Naive thymus-derived CD4-positive, alpha-beta T cell (primary cell): ENCODE data around the gene MFN2. TPM values are rescaled to one million over a fixed set of nuclear protein-coding genes. Genes with fewer than 3 reads are reported as not detected.
A peak's percentile ranks its signal among the peaks of the same experiment; 100 is the strongest.
"Not testable (repeated sequence)": the region's sequence is repeated elsewhere in the genome, so short reads cannot be mapped to it uniquely, and the experiment has no call there.

Experiments
- ATAC-seq: fragments of 150-1000 bp; cut with Tn5 transposase; 2 replicates; pipeline ENCODE4 v1.10.0; 2021; ENCODE audit warnings: mild to moderate bottlenecking, moderate library complexity
- CTCF ChIA-PET: fragments of 350-600 bp; sonication (Branson Sonifier 250); formaldehyde crosslinking; loops from one replicate; lab custom pipeline; 2021; ENCODE audit warnings: antibody characterized with exemption; lab: Charles Lee
- POLR2A ChIA-PET: fragments of 350-600 bp; sonication (Branson Sonifier 250); formaldehyde crosslinking; loops from one replicate; lab custom pipeline; 2021; ENCODE audit warnings: antibody characterized with exemption, inconsistent platforms; lab: Charles Lee
- DNase-seq, 9 donors: peaks; one replicate each; pipeline versions ENCODE4 v3.0.0 to v3.0.0-alpha.2; 2020 to 2022; ENCODE audit warnings: mixed read lengths in 1 of 9
- H3K27ac ChIP-seq: one replicate; pipeline ENCODE4 v1.7.0; 2013; ENCODE audit warnings: mild to moderate bottlenecking, low read depth, low read length, moderate library complexity
- H3K27me3 ChIP-seq, 2 donors: one replicate each; pipeline ENCODE4 v1.7.0; 2013; ENCODE audit warnings: low read length in 2 of 2, mild to moderate bottlenecking in 2 of 2, moderate library complexity in 2 of 2; ENCODE audit not compliant: control insufficient read depth in 2 of 2, insufficient read depth in 2 of 2
- H3K36me3 ChIP-seq, 3 experiments: 1 replicate in 2 of 3; 2 replicates in 1 of 3; pipeline ENCODE4 v1.7.0; 2013; ENCODE audit warnings: low read length in 3 of 3, mild to moderate bottlenecking in 3 of 3, moderate library complexity in 1 of 3; ENCODE audit not compliant: insufficient read depth in 3 of 3, control insufficient read depth in 2 of 3
- H3K4me1 ChIP-seq, 2 donors: one replicate each; pipeline ENCODE4 v1.7.0; 2013; ENCODE audit warnings: low read length in 2 of 2, mild to moderate bottlenecking in 2 of 2, moderate library complexity in 1 of 2; ENCODE audit not compliant: control insufficient read depth in 2 of 2, insufficient read depth in 2 of 2
- H3K4me3 ChIP-seq: 2 replicates; pipeline ENCODE4 v1.7.0; 2013; ENCODE audit warnings: mild to moderate bottlenecking, low read length
- H3K9me3 ChIP-seq, 3 experiments: 1 replicate in 2 of 3; 2 replicates in 1 of 3; pipeline ENCODE4 v1.7.0; 2013; ENCODE audit warnings: low read length in 3 of 3; ENCODE audit not compliant: control insufficient read depth in 2 of 3
- H3K27ac Mint-ChIP-seq, 9 donors: one replicate each; pipeline ENCODE4 v1.8.0; 2020 to 2022; ENCODE audit warnings: mixed read lengths in 9 of 9, mild to moderate bottlenecking in 8 of 9, moderate library complexity in 5 of 9, inconsistent platforms in 2 of 9
- H3K27me3 Mint-ChIP-seq, 5 donors: one replicate each; pipeline ENCODE4 v1.8.0; 2021 to 2022; ENCODE audit warnings: mixed read lengths in 5 of 5, mild to moderate bottlenecking in 1 of 5
- H3K36me3 Mint-ChIP-seq, 5 donors: one replicate each; pipeline ENCODE4 v1.8.0; 2020 to 2022; ENCODE audit warnings: mixed read lengths in 5 of 5, mild to moderate bottlenecking in 3 of 5, inconsistent platforms in 1 of 5
- H3K4me1 Mint-ChIP-seq, 7 donors: one replicate each; pipeline ENCODE4 v1.8.0; 2020 to 2022; ENCODE audit warnings: mixed read lengths in 7 of 7, mild to moderate bottlenecking in 3 of 7, inconsistent platforms in 1 of 7
- H3K4me3 Mint-ChIP-seq, 10 donors: one replicate each; pipeline ENCODE4 v1.8.0; 2020 to 2022; ENCODE audit warnings: mild to moderate bottlenecking in 10 of 10, mixed read lengths in 10 of 10, moderate library complexity in 6 of 10, inconsistent platforms in 2 of 10
- H3K9me3 Mint-ChIP-seq, 11 donors: one replicate each; pipeline ENCODE4 v1.8.0; 2020 to 2022; ENCODE audit warnings: mixed read lengths in 11 of 11, mild to moderate bottlenecking in 4 of 11, inconsistent platforms in 1 of 11, moderate library complexity in 1 of 11
- intact Hi-C, 2 donors: fragments of 100-400 bp; cut with micrococcal nuclease; formaldehyde crosslinking; loops; one replicate each; pipeline ENCODE4 v1.15.1; 2023
- polyA plus RNA-seq, 2 donors: library from polyadenylated mRNA; unstranded; fragments of 300-500 nt; fragmentation: Illumina TruSeq; gene quantifications; one replicate each; pipeline ENCODE4 v1.2.3, GENCODE V29; 2021
- total RNA-seq, 6 experiments: library from RNA in 5 of 6; stranded (reverse) in 5 of 6; gene quantifications; 1 replicate in 5 of 6; 2 replicates in 1 of 6; pipeline ENCODE4 v1.2.3 and lab custom pipeline; 2021 to 2026

MFN2 gene
- total and polyA plus RNA-seq, 7 experiments from 2014 or later: 29.5 to 58.6 (median 42.8) TPM

GRCh38 chr1:12031039-12031980 lies 51.1 kb downstream of the MFN2 start:
- DNase-seq (peak in 4 of 9 donors; percentile 16 to 51 (median 24)), ATAC-seq (peak; percentile 57)
- Mint-ChIP-seq H3K9me3 (no peaks in the 10 kb centered on the region), H3K4me1 (peaks cover 0 to 13% (median 0%) of the 10 kb centered on the region in 7 donors), H3K27ac (no peak overlapping the region), H3K36me3 (peaks cover 10 to 24% (median 16%) of the 10 kb centered on the region in 5 donors), H3K4me3 (no peak overlapping the region), H3K27me3 (no peaks in the 10 kb centered on the region)
- H3K27me3 ChIP-seq: no peaks in the 10 kb centered on the region
- H3K9me3 ChIP-seq: no peaks in the 10 kb centered on the region
- intact Hi-C loops: loop anchor here in 1 of 2 donors (2.0 kb wide), 2 partner anchors 31 to 123 kb away; no protein-coding TSS in a partner anchor
- H3K4me3 ChIP-seq: no peak overlapping the region
- H3K36me3 ChIP-seq: peaks cover 0 to 58% (median 0%) of the 10 kb centered on the region in 3 experiments
- ChIA-PET POLR2A (interaction anchor here (0.7 to 0.8 kb wide), 2 partner anchors 12 to 122 kb away, joined by 3 read pairs; partner anchors contain the start of gene MIIP), CTCF (interaction anchor here (1.3 kb wide), 1 partner anchor 12 kb away, joined by 3 read pairs; the partner anchor contains the start of gene MIIP)
- no peak overlapping the region for H3K27ac ChIP-seq
- no peaks in the 10 kb centered on the region for H3K4me1 ChIP-seq

GRCh38 chr1:12032161-12032621 lies 51.9 kb downstream of the MFN2 start:
- ATAC-seq (no peak), DNase-seq (no peak)
- H3K4me1 ChIP-seq: no peaks in the 10 kb centered on the region
- H3K36me3 ChIP-seq: peaks cover 0 to 50% (median 0%) of the 10 kb centered on the region in 3 experiments
- ChIA-PET CTCF (no interaction called here), POLR2A (no interaction called here)
- no peaks in the 10 kb centered on the region for H3K27me3 Mint-ChIP-seq
- intact Hi-C loops: no loop called here
- no peak overlapping the region for H3K4me3 ChIP-seq
- no peaks in the 10 kb centered on the region for H3K9me3 ChIP-seq
- peaks cover 0 to 6% (median 0%) of the 10 kb centered on the region in 7 donors for H3K4me1 Mint-ChIP-seq
- H3K9me3 Mint-ChIP-seq: no peaks in the 10 kb centered on the region
- no peak overlapping the region for H3K27ac Mint-ChIP-seq
- no peak overlapping the region for H3K27ac ChIP-seq
- no peaks in the 10 kb centered on the region for H3K27me3 ChIP-seq
- H3K4me3 Mint-ChIP-seq: no peak overlapping the region
- H3K36me3 Mint-ChIP-seq: peaks cover 5 to 16% (median 9%) of the 10 kb centered on the region in 5 donors

- H3K4me1 ChIP-seq, CTCF ChIA-PET, H3K4me3 ChIP-seq, H3K27me3 Mint-ChIP-seq, H3K9me3 Mint-ChIP-seq, H3K27ac ChIP-seq, H3K9me3 ChIP-seq, H3K27me3 ChIP-seq, DNase-seq, H3K4me1 Mint-ChIP-seq, H3K36me3 Mint-ChIP-seq, H3K27ac Mint-ChIP-seq, ATAC-seq, intact Hi-C loops, H3K4me3 Mint-ChIP-seq: not testable (repeated sequence)
- POLR2A ChIA-PET: interaction anchor here (0.6 kb wide), 1 partner anchor 16 kb away, joined by 5 read pairs; no protein-coding TSS in a partner anchor
- H3K36me3 ChIP-seq: peaks cover 0 to 38% (median 0%) of the 10 kb centered on the region in 3 experiments
Observed at GRCh38 chr1:12033441-12033840, 53.2 kb downstream of the MFN2 start.

- ChIA-PET POLR2A (interaction anchor here (0.6 kb wide), 1 partner anchor 17 kb away, joined by 5 read pairs; no protein-coding TSS in a partner anchor), CTCF (no interaction called here)
- ATAC-seq (no peak), DNase-seq (no peak)
- H3K36me3 ChIP-seq: peaks cover 0 to 28% (median 0%) of the 10 kb centered on the region in 3 experiments
- Mint-ChIP-seq H3K27ac (no peak overlapping the region), H3K9me3 (no peaks in the 10 kb centered on the region), H3K36me3 (peaks cover 0 to 5% (median 2%) of the 10 kb centered on the region in 5 donors), H3K4me3 (no peak overlapping the region), H3K4me1 (peaks cover 0 to 6% (median 0%) of the 10 kb centered on the region in 7 donors), H3K27me3 (no peaks in the 10 kb centered on the region)
- H3K9me3 ChIP-seq: no peaks in the 10 kb centered on the region
- no peak overlapping the region for H3K4me3 ChIP-seq
- no peak overlapping the region for H3K27ac ChIP-seq
- intact Hi-C loops: no loop called here
- no peaks in the 10 kb centered on the region for H3K4me1 ChIP-seq
- H3K27me3 ChIP-seq: no peaks in the 10 kb centered on the region
Observed at GRCh38 chr1:12034381-12034801, 54.1 kb downstream of the MFN2 start.

GRCh38 chr1:12035312-12035711 lies 55.1 kb downstream of the MFN2 start:
- ChIA-PET CTCF (no interaction called here), POLR2A (no interaction called here)
- H3K9me3 Mint-ChIP-seq: no peaks in the 10 kb centered on the region
- no peaks in the 10 kb centered on the region for H3K27me3 Mint-ChIP-seq
- H3K27me3 ChIP-seq: no peaks in the 10 kb centered on the region
- no peak overlapping the region for H3K4me3 Mint-ChIP-seq
- intact Hi-C loops: no loop called here
- no peak for DNase-seq
- no peak for ATAC-seq
- peaks cover 0 to 19% (median 0%) of the 10 kb centered on the region in 3 experiments for H3K36me3 ChIP-seq
- H3K4me1 ChIP-seq: no peaks in the 10 kb centered on the region
- H3K9me3 ChIP-seq: no peaks in the 10 kb centered on the region
- H3K27ac ChIP-seq: no peak overlapping the region
- peaks cover 0 to 9% (median 0%) of the 10 kb centered on the region in 7 donors for H3K4me1 Mint-ChIP-seq
- peaks cover 0 to 5% (median 0%) of the 10 kb centered on the region in 5 donors for H3K36me3 Mint-ChIP-seq
- H3K27ac Mint-ChIP-seq: no peak overlapping the region
- H3K4me3 ChIP-seq: no peak overlapping the region

GRCh38 chr1:12037486-12038355 lies 57.5 kb downstream of the MFN2 start:
- no peak overlapping the region for H3K27ac ChIP-seq
- no peaks in the 10 kb centered on the region for H3K27me3 ChIP-seq
- Mint-ChIP-seq H3K4me1 (peaks cover 0 to 12% (median 0%) of the 10 kb centered on the region in 7 donors), H3K4me3 (no peak overlapping the region), H3K27me3 (no peaks in the 10 kb centered on the region), H3K36me3 (peaks cover 0 to 5% (median 0%) of the 10 kb centered on the region in 5 donors), H3K27ac (no peak overlapping the region), H3K9me3 (no peaks in the 10 kb centered on the region)
- CTCF ChIA-PET: no interaction called here
- H3K36me3 ChIP-seq: no peaks in the 10 kb centered on the region
- intact Hi-C loops: no loop called here
- no peak for ATAC-seq
- H3K4me3 ChIP-seq: no peak overlapping the region
- no peak for DNase-seq
- no peaks in the 10 kb centered on the region for H3K4me1 ChIP-seq
- no peaks in the 10 kb centered on the region for H3K9me3 ChIP-seq
- POLR2A ChIA-PET: no interaction called here
